HG02884 (cell line): ENCODE data around the gene SDK2.

Experiments used
- ATAC-seq: cut with Tn5 transposase; IDR thresholded peaks from one replicate; pipeline ENCODE4 v1.9.1; 2021; ENCODE audit warnings: mild to moderate bottlenecking, moderate library complexity; ENCODE audit not compliant: unreplicated experiment

Gene SDK2

GRCh38 chr17:73588301-73588846 is 55.9 kb downstream of the SDK2 start:
- no peak for ATAC-seq

GRCh38 chr17:73586921-73587602 is 57.2 kb downstream of the SDK2 start:
- ATAC-seq, result no peak

- no peak for ATAC-seq
These were observed 57.9 kb downstream of the SDK2 start for GRCh38 chr17:73586275-73586832.

DNA sequence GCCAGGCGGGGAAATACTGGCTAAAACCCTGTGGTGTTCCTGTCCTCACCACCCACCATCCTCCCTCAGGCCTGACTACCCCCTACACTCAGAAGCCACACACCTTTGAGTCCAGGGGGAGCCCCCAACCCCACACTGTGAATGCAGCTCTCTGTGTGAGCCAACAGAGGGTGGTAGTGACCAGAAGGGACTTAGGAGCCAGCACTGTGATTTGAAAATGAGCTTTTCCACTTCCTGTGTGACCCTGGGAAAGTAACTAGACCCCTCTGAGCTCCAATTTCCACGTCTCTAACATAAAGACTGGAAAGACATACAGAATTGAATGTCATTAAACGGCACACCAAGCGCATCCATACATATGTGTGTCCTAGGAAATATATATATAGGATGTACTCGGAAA is 58.7 kb downstream of the SDK2 start:
- ATAC-seq, result no peak

DNA sequence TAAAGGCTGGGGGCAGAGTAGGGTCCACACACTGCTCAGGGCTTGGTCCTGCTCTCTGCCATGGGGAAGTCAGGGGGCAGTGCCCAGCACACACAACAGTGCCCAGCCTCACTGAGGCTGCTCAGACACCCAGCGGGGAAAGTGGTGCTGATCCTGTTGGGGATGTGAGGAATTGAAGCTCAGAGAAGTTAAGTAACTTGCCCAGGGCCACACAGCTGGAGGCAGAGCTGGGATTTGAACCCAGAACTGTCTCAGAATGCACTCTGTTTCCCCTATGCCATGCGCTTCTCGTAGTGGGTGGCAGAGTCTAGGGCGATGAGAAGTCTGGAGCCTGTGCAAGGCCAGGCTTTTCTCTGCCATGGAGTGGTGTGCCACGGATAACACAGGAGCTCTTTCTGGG is 59.3 kb downstream of the SDK2 start:
- no peak for ATAC-seq

- ATAC-seq, result no peak
These were observed 60.2 kb downstream of the SDK2 start for GRCh38 chr17:73584049-73584448.

DNA sequence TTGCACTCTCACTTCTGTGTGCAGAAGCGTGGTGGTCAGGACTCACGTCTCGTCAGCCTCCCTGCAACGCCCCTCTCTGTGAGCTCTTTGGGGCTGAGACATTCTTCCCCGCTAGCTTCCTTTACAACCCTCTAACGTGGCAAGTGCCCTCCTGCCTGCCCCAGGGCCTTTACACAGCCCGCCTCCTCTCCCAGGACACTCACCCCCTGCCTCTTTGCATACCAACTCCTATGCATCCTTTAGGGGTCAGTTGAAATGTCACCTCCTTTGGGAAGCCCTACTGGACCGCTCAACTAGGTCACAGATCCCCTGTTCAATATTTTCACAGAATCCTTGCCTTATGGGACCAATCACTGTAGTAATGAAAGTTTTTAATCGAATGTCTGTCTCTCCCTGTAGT is 61.4 kb downstream of the SDK2 start:
- ATAC-seq, result no peak

DNA sequence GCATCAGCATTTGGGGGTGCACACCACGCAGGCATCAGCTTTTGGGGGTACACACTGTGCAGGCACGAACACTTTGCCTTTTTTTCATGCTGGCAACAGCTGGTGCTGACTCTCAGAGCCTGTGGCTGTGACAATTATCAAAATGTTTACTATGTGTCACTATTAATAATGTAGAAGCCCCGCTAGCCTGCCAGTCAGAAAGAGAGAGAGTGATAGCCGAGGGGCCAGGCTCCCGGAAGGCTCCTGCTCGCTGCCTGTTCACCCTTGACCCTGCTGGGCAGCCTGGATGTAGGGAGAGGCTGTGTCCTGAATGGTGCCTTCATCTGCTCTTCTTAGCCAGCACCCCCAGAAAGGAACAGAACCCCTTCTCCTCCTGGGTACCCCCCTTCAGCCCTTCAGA is 61.9 kb downstream of the SDK2 start:
- no peak for ATAC-seq

DNA sequence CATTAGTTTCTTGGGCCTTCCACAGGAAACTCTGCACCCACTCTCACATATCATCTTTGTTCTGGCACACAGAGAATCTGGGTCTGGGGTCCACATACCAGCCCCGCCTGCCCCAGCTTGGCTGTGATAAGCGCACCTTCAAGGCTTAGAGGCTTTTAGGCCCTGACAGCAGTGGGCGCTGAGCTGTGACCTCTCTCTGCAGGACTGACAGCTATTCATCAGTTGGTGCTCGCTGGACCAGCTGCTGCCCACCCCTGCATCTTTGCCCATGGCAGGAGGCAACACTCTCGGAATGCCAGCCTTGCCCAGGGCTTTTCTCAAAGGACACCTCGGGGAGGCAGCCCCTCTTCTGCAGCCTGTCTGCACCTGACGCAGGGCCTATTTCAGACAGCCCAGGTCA is 62.9 kb downstream of the SDK2 start:
- no peak for ATAC-seq

- no peak for ATAC-seq
These were observed 64.1 kb downstream of the SDK2 start for GRCh38 chr17:73580073-73580710.

- no peak for ATAC-seq
These were observed 67.6 kb downstream of the SDK2 start for GRCh38 chr17:73576556-73577098.

DNA sequence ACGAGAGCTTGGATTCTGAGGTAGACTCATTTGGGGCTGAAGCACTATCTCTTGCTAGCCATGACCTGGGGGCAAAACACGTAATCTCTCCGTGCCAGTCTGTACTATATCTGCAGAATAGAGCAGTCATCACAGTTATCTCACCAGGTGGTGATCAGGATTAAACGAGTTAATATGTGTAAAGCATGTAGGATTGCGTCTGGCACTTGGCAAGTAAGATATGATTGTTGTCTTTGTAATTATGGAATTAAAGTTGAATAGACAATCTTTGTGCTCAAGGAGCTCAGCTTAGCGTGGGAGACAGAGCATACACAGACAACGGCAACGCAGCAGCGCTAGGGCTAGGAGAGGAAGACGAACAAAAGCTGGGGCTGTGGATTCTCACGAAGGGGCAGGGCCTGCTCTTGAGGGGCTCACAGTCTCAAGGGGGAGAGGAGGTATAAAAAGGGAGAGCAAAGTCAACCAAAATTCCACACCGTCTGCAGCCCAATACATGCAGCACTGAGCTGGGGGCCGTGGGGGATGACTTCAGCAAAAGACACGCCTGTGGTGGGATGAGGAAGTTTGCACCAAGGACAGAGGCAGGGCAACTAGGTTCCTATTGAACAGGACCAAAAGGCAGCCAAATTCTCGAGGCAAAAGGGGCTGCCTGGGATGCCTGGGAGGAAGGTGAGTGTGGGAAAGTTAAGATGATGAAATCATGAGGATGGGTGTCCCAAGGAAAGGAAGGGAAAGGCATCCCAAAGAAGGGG is 68.6 kb downstream of the SDK2 start:
- ATAC-seq, result no peak

GRCh38 chr17:73571511-73572130 is 72.6 kb downstream of the SDK2 start:
- ATAC-seq, result no peak

DNA sequence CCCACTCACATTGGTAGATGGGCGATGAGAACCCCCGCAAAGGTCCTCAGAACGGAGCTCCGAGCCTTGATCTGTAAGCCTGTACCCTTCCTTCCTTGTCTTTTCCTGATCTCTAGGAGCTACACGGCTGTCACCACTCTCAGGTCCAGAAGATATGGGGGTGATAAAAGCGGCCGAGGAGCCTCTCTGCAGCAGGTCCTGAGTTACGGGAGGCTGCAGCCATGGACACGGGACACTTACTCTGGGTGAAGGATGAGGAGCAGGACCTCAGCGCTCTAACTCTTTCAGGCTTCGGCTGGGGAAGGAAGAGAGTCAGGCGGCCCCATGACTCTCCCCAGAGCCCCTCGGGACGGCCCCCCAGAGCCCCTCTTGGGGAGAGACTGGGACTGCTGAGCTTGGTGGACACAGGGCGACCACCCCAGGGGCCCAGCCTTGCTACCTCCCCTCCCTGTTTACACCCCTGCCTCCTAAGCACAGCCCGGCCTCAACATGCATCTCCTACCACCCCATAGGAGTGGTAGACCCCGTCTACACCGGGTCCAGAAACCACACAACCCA is 74.4 kb downstream of the SDK2 start:
- no peak for ATAC-seq

DNA sequence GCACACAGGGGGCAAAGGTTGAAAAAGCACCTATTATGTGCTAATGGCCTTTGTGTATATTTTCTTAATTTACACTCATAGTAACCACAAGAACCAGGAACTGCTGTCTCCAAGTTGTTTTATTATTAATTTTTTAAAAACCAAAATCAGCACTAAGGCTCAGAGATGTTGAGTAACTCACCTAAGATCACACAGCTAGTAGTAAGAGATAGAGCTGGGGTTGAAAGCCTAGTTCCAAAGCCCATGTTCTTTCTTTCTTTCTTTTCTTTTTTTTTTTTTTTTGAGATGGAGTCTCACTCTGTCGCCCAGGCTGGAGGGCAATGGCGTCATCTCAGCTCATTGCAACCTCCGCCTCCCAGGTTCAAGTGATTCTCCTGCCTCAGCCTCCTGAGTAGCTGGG is 75.3 kb downstream of the SDK2 start:
- ATAC-seq, result no peak

DNA sequence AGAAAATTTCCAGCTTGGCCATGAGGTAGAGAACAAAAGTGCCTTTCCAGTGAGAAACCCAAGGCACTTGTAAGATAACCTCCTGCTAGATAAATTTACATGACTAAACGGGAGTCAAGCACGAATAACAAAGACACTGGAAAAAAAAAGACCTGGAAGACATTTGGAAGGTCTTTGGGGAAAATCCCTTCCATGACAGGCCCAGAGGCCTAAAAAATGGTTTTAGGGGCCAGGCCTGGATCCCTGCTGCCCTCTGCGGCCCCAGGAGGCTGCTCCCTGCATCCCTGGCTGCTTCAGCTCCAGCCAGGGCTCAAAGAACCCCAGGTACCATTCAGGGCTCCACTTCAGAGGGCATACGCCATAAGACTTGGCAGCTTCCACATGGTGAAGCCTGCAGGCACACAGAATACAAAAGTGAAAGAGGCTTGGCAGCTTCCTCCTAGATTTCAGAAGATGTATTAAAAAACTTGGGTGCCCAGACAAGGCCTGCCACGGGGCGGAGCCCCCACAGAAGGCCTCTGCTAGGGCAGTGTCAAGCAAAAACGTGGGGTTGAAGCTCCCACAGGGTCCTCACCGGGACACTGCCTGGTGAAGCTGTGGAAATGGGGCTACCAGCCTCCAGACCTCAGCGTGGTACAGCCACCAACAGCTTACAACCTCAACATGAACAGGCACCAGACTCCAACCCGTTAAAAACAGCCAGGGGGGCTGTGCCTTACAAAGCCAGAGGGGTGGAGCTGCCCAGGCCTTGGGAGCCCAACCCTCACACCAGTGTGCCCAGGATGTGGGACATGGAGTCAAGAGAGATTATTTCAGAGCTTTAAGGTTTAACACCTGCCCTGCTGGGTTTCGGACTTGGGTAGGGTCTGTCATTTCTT is 77.1 kb downstream of the SDK2 start:
- no peak for ATAC-seq

GRCh38 chr17:73564843-73565242 is 79.4 kb downstream of the SDK2 start:
- ATAC-seq, result no peak

DNA sequence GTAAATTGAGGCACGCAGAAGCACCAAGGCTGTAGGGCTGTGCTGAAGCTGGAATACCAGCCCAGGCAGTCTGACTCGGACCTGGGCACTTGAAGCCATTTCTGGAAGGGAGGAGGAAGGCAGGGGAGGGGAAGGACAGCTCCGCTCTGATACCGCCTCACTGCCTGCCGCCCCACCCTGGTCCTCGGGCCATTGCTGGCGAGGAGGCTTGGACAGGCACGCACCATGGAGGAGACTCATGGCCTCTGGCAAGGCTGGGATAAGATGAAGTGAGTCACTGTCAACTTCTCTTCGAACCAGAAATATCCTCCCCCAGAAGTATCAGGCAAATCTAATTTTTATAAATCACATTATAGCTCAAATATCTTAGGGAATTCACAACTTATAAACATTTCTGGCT is 81.3 kb downstream of the SDK2 start:
- ATAC-seq, result no peak

GRCh38 chr17:73561111-73561510 is 83.1 kb downstream of the SDK2 start:
- ATAC-seq, result no peak

- ATAC-seq, result no peak
These were observed 83.6 kb downstream of the SDK2 start for GRCh38 chr17:73560661-73561060.
